Measurements from ENCODE around the gene MAP7D1.
"Not testable (repeated sequence)": the region's sequence is repeated elsewhere in the genome, so short reads cannot be mapped to it uniquely, and the experiment has no call there.

The MAP7D1 gene

DNA sequence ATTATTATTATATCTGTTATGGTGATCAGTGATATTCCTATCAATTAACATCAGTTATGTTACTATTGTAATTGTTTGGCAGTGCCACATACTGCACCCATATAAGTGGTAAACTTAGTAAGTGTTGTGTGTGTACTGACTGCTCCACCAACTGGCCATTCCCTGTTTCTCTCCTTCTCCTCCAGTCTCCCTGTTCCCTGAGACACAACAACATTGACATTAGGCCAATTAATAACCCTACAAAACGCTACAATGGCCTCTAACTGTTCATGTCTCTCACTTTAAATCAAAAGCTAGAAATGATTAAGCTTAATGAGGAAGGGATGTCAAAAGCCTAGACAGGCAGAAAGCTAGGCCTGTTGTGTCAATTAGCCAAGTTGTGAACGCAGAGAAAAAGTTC, 61.7 kb downstream of the MAP7D1 start:
- no peaks in the 10 kb centered on the region for H3K36me3 ChIP-seq
- peak overlapping the region in 1 of 2 experiments; percentile 7 for H3K4me3 ChIP-seq (ENCODE audit: low read depth in 1 of 2, low read length in 1 of 2)
- peaks cover 23 to 24% of the 10 kb centered on the region in 2 experiments for H3K4me1 ChIP-seq (ENCODE audit: control insufficient read depth in 1 of 2, insufficient read depth in 1 of 2, low read depth in 1 of 2, low read length in 1 of 2)
- H3K9me3 ChIP-seq: no peaks in the 10 kb centered on the region
- H3K27me3 ChIP-seq: no peaks in the 10 kb centered on the region
- peak overlapping the region; percentile 61 for H3K27ac ChIP-seq
- TF ChIP-seq, protein P1, sequence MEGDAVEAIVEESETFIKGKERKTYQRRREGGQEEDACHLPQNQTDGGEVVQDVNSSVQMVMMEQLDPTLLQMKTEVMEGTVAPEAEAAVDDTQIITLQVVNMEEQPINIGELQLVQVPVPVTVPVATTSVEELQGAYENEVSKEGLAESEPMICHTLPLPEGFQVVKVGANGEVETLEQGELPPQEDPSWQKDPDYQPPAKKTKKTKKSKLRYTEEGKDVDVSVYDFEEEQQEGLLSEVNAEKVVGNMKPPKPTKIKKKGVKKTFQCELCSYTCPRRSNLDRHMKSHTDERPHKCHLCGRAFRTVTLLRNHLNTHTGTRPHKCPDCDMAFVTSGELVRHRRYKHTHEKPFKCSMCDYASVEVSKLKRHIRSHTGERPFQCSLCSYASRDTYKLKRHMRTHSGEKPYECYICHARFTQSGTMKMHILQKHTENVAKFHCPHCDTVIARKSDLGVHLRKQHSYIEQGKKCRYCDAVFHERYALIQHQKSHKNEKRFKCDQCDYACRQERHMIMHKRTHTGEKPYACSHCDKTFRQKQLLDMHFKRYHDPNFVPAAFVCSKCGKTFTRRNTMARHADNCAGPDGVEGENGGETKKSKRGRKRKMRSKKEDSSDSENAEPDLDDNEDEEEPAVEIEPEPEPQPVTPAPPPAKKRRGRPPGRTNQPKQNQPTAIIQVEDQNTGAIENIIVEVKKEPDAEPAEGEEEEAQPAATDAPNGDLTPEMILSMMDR (IDR thresholded peaks at IDR 0.05): no peak

DNA sequence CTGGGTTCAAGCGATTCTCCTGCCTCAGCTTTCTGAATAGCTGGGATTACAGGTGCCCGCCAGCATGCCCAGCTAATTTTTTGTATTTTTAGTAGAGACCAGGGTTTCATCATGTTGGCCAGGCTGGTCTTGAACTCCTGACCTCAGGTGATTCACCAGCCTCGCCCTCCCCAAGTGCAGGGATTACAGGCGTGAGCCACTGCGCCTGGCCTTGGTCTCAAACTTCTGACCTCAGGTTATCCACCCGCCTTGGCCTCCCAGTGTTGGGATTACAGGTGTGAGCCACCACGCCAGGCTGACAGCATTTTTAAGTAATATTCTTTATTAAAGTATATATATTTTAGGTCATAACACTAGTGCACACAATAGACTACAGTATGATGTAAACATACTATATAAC, 65.9 kb downstream of the MAP7D1 start:
- H3K36me3 ChIP-seq, H3K27ac ChIP-seq, H3K9me3 ChIP-seq: not testable (repeated sequence)

DNA sequence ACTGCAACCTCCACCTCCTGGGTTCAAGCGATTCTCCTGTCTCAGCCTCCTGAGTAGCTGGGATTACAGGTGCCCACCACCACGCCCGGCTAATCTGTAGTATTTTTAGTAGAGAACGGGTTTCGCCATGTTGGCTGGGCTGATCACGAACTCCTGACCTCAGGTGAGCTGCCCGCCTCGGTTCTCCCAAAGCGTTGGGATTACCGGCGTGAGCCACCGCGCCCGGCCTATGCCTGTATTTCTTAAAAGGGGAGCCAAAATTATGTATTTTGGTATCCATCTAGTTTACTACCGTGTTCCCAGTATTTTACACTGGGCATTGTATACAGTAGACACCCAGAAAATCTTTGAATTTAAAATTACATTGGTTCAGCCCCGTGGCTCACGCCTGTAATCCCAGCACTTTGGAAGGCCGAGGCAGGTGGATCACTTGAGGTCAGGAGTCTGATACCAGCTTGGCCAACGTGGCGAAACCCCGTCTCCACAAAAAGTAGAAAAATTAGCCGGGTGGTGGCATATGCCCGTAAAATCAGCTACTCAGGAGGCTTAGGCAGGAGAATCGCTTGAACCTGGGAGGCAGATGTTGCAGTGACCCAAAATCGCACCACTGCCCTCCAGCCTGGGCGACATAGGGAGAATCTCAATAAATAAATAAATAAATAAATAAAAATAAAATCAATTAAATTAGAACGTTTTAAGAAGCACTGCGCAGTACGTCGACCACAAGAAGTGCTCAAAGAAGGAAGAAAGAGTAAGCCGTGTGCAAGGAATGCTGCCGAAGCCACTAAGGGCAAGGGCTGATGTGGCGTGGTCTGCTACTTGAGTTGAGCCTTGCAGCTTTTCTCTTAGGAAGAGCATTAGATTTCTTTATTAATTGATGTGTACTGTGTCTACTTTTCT, 66.8 kb downstream of the MAP7D1 start:
- Histone ChIP-seq H3K9me3 (no peaks in the 10 kb centered on the region), H3K36me3 (peaks cover 16% of the 10 kb centered on the region), H3K4me1 (ENCODE audit: control insufficient read depth in 1 of 2, insufficient read depth in 1 of 2, low read depth in 1 of 2, low read length in 1 of 2) (peaks cover 44 to 46% of the 10 kb centered on the region in 2 experiments), H3K27ac (peak overlapping the region; percentile 98), H3K4me3 (ENCODE audit: low read depth in 1 of 2, low read length in 1 of 2) (peak overlapping the region; percentile 88 to 90), H3K27me3 (no peaks in the 10 kb centered on the region)
- TF ChIP-seq, protein P1 (IDR thresholded peaks at IDR 0.05): no peak

More for the DNA sequence above, 65.9 kb downstream of the MAP7D1 start:
- H3K4me1 ChIP-seq (ENCODE audit: control insufficient read depth in 1 of 2, insufficient read depth in 1 of 2, low read depth in 1 of 2, low read length in 1 of 2): peaks cover 48% of the 10 kb centered on the region in 2 experiments
- H3K27me3 ChIP-seq; H3K4me3 ChIP-seq (ENCODE audit: low read depth in 1 of 2, low read length in 1 of 2): not testable (repeated sequence)

DNA sequence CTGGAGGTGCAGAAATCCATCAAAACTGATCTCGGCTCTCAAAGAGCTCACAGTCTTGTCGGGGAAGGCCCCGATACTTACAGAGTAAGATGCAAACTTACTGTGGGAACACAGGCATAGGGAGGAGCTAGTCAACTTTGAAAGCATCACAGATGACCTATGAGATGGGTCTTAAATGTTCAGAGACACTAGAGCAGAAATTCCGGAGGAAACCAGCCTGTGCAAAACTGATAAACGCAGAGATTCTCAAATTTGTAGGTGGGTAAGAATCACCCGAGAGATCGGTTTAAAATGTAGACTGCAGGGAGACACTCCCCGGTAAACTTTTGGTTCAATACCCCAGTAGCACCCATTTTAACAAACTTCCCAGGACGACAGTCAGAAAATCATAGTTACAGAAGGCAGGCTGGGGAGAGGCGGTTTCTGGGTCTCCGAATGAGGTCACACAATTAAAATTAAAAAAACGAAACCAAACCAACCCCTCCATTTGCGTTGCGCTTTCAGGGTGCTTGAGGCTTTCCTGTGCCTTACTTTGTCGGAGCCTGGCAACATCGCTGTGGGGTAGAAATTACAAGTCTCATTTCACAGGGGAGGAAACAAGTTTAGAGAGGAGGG, 67.5 kb downstream of the MAP7D1 start:
- Histone ChIP-seq H3K27me3 (no peaks in the 10 kb centered on the region), H3K27ac (peak overlapping the region; percentile 98), H3K36me3 (peaks cover 20% of the 10 kb centered on the region), H3K9me3 (no peaks in the 10 kb centered on the region), H3K4me3 (ENCODE audit: low read depth in 1 of 2, low read length in 1 of 2) (peak overlapping the region; percentile 88 to 90), H3K4me1 (ENCODE audit: control insufficient read depth in 1 of 2, insufficient read depth in 1 of 2, low read depth in 1 of 2, low read length in 1 of 2) (peaks cover 37 to 39% of the 10 kb centered on the region in 2 experiments)
- TF ChIP-seq, protein P1 (IDR thresholded peaks at IDR 0.05): no peak

DNA sequence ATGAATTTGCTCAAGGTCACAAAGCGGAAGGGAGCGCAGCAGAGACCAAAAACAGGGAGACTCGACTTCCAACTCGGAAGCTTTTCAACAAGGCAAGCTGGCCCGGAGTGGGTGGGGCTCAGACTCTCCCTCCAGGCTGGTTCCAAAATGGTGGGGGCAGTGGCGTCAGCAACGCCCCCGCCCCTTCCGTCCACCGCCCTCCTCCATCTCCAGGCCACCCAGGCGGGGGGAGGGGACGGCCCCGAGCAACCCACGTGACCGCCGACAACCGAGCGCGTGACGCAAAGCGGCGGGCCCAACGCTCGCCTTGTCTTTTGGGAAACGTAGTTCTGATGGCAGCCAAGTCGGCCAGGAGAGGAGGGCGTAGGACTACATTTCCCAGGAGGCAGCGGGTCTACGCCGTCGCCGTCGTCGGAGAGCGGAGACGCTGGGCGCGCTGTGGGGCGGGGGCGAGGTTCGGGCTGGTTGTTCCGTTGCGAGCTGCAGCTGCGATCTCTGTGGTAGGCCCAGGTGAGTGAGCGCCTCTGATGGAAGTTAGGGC, 68.1 kb downstream of the MAP7D1 start, which contains the start of gene THRAP3:
THRAP3 (plus strand) TSS at position 448 of the 541 bp plus-strand sequence. CDS start 58,121 bp downstream, outside the sequence.
- no peaks in the 10 kb centered on the region for H3K9me3 ChIP-seq
- peak within 1 kb of the TSS; percentile 88 to 90 for H3K4me3 ChIP-seq (ENCODE audit: low read depth in 1 of 2, low read length in 1 of 2)
- no peaks in the 10 kb centered on the region for H3K27me3 ChIP-seq
- peaks cover 32 to 36% of the 10 kb centered on the region in 2 experiments for H3K4me1 ChIP-seq (ENCODE audit: control insufficient read depth in 1 of 2, insufficient read depth in 1 of 2, low read depth in 1 of 2, low read length in 1 of 2)
- H3K27ac ChIP-seq: peak within 1 kb of the TSS; percentile 98
- TF ChIP-seq, protein P1 (IDR thresholded peaks at IDR 0.05): peak; percentile 24
- peaks cover 26% of the 10 kb centered on the region for H3K36me3 ChIP-seq

All from neutrophil (primary cell).